ENCODE results near the gene TRMO.

The TRMO gene

GRCh38 chr9:97859346-97859745, 63.0 kb downstream of the TRMO start:
- DNase-seq (ENCODE audit: low read depth in 2 of 2): no peak

GRCh38 chr9:97858826-97859225, 63.5 kb downstream of the TRMO start:
- no peak for DNase-seq (ENCODE audit: low read depth in 2 of 2)

- DNase-seq (ENCODE audit: low read depth in 2 of 2): no peak
These were observed 63.9 kb downstream of the TRMO start for GRCh38 chr9:97858393-97858713.

- DNase-seq (ENCODE audit: low read depth in 2 of 2): no peak
These were observed 64.5 kb downstream of the TRMO start for GRCh38 chr9:97857606-97858392.

- DNase-seq (ENCODE audit: low read depth in 2 of 2): no peak
These were observed 65.3 kb downstream of the TRMO start for GRCh38 chr9:97856857-97857605.

GRCh38 chr9:97855899-97856298, 66.4 kb downstream of the TRMO start:
- DNase-seq (ENCODE audit: low read depth in 2 of 2): no peak

GRCh38 chr9:97855486-97855875, 66.8 kb downstream of the TRMO start:
- DNase-seq (ENCODE audit: low read depth in 2 of 2): no peak

GRCh38 chr9:97854696-97855485, 67.4 kb downstream of the TRMO start:
- DNase-seq (ENCODE audit: low read depth in 2 of 2): no peak

Data from stimulated activated CD8-positive, alpha-beta memory T cell treated with anti-CD3 and anti-CD28 coated beads, Interleukin-15, amount 100 ng/mL, for 48 hours (primary cell).